GM06990 (cell line): ENCODE results near the gene PSME2.

Experiments used
- DNase-seq: peaks from one replicate; pipeline ENCODE4 v3.0.0-alpha.2; 2011; ENCODE audit not compliant: insufficient read length; ENCODE audit errors: extremely low read depth
- H3K27me3 ChIP-seq: replicated peaks from 2 replicates; pipeline ENCODE4 v1.6.0; 2011; ENCODE audit warnings: low read length; ENCODE audit not compliant: control insufficient read depth, insufficient read depth
- H3K36me3 ChIP-seq: 2 replicates; pipeline ENCODE4 v1.5.1; 2011; ENCODE audit warnings: low read length; ENCODE audit not compliant: control insufficient read depth, insufficient read depth
- H3K4me3 ChIP-seq: replicated peaks from 2 replicates; pipeline ENCODE4 v1.5.1; 2011; ENCODE audit warnings: low read depth, mild to moderate bottlenecking, control low read depth, low read length
- CTCF ChIP-seq: IDR thresholded peaks from 2 replicates; pipeline ENCODE4 v1.5.1; 2011; ENCODE audit warnings: low read length, control low read depth, mild to moderate bottlenecking, inconsistent platforms; ENCODE audit not compliant: insufficient read depth, poor library complexity, severe bottlenecking

PSME2 gene

DNA sequence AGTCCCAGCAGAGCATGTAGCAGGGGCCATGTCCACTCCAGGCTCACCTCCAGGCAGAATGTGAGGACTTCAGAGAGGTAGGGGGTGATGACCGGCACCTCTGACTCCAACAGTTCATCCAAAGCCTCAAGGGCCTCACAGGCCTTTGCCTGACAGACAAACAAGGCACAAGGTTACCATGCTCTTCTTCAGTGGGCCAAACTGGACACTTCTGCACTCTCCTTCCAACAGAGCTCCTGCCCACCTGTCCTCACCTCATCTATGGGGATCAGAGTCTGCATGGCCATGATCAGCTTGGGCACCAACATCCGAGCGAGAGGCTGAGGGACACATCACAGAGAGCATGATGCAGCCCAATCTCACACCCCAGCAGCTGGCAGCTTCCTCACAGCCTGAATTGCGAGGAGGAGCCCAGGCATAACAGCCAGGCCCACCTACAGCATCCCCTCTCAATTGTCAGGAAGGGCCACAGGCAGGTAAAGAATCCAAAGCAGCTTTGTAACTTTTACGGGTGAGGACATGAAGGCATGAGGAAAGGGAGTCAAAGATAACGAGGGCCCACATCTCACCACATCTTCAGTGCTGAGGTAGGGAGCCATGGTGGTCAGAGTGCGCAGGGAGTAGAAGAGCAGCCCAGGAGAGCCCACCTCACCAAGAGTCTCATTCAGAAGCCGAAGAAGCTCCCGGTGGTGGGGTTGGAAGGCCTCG, 40.6 kb upstream of the PSME2 start:
- Histone ChIP-seq H3K4me3 (no peak overlapping the region), H3K27me3 (no peaks in the 10 kb centered on the region), H3K36me3 (peaks cover 50% of the 10 kb centered on the region)
- TF ChIP-seq CTCF: no peak
- no peak for DNase-seq

GRCh38 chr14:24185741-24186140, 39.3 kb upstream of the PSME2 start:
- TF ChIP-seq CTCF: no peak
- Histone ChIP-seq H3K27me3 (no peaks in the 10 kb centered on the region), H3K4me3 (no peak overlapping the region), H3K36me3 (peaks cover 52% of the 10 kb centered on the region)
- DNase-seq: no peak

DNA sequence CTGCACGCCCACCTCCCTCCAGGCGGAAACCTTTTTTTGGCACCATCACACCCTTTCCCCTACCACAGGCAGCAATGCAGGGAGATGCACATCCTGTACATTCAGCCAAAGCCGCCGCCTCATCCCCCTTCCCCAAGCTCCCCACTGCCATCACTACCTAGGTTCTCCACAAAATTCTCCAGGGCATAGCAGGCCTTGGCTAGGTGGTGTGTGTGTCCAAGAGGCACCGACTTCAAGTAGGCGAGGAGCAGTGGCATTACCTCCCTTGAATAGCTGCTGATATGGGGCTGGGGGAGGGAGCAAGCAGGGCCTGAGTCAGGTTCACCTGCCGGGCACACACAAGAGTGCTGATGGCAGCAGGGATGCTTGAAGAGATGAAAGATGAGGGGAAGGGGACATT, 38.6 kb upstream of the PSME2 start:
- no peak for TF ChIP-seq CTCF
- no peak for DNase-seq
- Histone ChIP-seq H3K27me3 (no peaks in the 10 kb centered on the region), H3K36me3 (peaks cover 55% of the 10 kb centered on the region), H3K4me3 (no peak overlapping the region)

DNA sequence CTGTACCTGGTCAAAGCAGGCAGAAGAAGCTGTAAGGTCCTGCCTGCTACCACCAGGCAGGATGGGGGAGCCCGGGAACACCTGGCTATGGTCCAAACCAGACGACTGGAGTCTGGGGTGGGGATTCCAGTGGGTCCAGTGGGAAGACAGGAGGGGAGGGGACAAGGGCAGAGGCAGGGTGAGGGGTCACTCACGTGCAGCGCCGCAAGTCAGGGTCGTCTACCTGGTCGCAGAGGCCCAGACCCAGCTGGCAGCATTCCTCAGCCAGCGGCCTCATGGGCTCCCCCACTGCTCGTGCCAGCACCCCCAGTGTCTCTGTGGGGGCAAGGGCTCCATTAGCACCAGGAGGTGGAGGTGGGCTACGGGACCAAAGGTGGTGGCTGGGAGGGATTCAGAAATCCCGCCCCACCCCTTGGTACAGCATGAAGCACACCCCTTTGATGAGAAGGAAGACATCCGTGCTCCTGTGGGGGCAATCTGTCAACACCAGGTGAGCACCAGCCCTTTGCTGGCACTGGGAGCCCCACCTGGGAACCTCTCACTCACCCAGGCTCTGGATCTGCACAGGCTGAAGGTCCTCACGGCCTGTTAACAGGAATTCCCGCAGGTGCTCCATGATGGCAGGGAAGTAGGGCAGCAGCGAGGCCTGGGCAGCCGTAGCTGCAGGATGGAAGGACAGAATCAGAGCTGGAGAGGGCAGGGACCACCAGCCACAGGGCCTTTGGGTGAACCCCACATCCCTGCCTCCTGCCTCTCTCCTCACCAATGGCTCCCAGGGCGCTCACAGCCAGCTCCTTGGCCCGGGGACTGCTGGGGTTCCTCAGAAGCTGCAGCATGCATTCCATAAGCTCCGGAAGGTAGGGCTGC, 37.9 kb upstream of the PSME2 start:
- no peak overlapping the region for H3K4me3 ChIP-seq
- TF ChIP-seq CTCF: no peak
- peaks cover 60% of the 10 kb centered on the region for H3K36me3 ChIP-seq
- no peak for DNase-seq
- H3K27me3 ChIP-seq: no peaks in the 10 kb centered on the region

GRCh38 chr14:24183014-24183481, 36.6 kb upstream of the PSME2 start:
- DNase-seq: no peak
- Histone ChIP-seq H3K4me3 (no peak overlapping the region), H3K36me3 (peaks cover 72% of the 10 kb centered on the region), H3K27me3 (no peaks in the 10 kb centered on the region)
- no peak for TF ChIP-seq CTCF
